HL-60 (cell line): Measurements from ENCODE around the gene FLAD1.

Experiments
- DNase-seq, 2 experiments: peaks; one replicate each; pipeline ENCODE4 v3.0.0-alpha.2; 2010 to 2020; ENCODE audit warnings: low read depth in 1 of 2, low spot score in 1 of 2
- H3K27ac ChIP-seq: fragments of 250-450 bp; sonication (Bioruptor Pico); replicated peaks from 2 replicates; pipeline ENCODE4 v1.5.1; 2020; ENCODE audit warnings: mild to moderate bottlenecking, moderate library complexity
- H3K27me3 ChIP-seq: fragments of 250-450 bp; sonication (Bioruptor Pico); 2 replicates; pipeline ENCODE4 v1.5.1; 2021; ENCODE audit warnings: mild to moderate bottlenecking, moderate library complexity; ENCODE audit not compliant: insufficient read depth, poor library complexity, severe bottlenecking
- H3K4me3 ChIP-seq: replicated peaks from 2 replicates; pipeline ENCODE4 v1.5.1; 2011; ENCODE audit warnings: mild to moderate bottlenecking, control low read depth, low read length; ENCODE audit not compliant: insufficient read depth
- GABPA ChIP-seq: IDR thresholded peaks from 2 replicates; pipeline ENCODE4 v1.6.1; 2012; ENCODE audit warnings: low read depth
- POLR2AphosphoS5 ChIP-seq: IDR thresholded peaks from 2 replicates; pipeline ENCODE4 v1.6.1; 2012; ENCODE audit warnings: low read depth
- SPI1 ChIP-seq: IDR thresholded peaks from 2 replicates; pipeline ENCODE4 v1.6.1; 2012; ENCODE audit warnings: low read depth, mild to moderate bottlenecking, borderline replicate concordance
- TF ChIP-seq, protein P1 (sequence below): IDR thresholded peaks from one replicate; pipeline ENCODE4 v1.5.1; 2011; ENCODE audit warnings: low read length, control low read depth, inconsistent platforms; ENCODE audit not compliant: insufficient read depth
- TF ChIP-seq, protein P2 (sequence below): IDR thresholded peaks from 2 replicates; pipeline ENCODE4 v1.6.1; 2012; ENCODE audit warnings: low read depth; ENCODE audit not compliant: insufficient replicate concordance

FLAD1 gene

DNA sequence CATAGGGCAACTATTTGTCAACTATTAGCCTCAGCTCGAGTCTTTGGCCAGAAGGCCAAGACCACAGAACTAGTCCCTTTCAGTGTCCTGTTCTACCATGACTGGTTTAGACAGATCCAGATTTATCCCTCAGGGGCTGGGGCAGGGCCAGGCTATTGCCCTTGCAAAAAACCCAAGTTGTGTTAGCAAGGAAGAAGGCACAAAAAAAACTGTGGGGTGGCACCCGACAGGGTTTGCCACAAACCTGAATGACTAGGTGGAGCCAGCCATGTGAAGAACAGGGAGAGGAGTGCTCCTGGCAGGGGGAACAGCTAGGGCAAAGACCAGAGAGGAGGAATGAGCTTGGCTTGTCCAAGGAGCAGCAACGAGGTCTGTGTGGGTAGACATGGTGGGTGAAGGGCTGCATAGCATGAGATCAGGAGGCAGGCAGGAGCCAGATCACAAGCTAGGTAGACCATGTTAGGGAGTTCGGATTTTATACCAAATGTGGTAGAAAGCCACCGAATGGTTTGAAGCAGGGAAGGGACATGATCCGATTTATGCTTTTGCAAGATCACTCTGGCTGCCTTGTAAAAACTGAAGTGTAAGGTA is 54.8 kb downstream of the FLAD1 start:
- TF ChIP-seq, protein P1, sequence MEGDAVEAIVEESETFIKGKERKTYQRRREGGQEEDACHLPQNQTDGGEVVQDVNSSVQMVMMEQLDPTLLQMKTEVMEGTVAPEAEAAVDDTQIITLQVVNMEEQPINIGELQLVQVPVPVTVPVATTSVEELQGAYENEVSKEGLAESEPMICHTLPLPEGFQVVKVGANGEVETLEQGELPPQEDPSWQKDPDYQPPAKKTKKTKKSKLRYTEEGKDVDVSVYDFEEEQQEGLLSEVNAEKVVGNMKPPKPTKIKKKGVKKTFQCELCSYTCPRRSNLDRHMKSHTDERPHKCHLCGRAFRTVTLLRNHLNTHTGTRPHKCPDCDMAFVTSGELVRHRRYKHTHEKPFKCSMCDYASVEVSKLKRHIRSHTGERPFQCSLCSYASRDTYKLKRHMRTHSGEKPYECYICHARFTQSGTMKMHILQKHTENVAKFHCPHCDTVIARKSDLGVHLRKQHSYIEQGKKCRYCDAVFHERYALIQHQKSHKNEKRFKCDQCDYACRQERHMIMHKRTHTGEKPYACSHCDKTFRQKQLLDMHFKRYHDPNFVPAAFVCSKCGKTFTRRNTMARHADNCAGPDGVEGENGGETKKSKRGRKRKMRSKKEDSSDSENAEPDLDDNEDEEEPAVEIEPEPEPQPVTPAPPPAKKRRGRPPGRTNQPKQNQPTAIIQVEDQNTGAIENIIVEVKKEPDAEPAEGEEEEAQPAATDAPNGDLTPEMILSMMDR: no peak
- no peak for TF ChIP-seq SPI1
- TF ChIP-seq GABPA: no peak
- TF ChIP-seq POLR2AphosphoS5: no peak
- TF ChIP-seq, protein P2, sequence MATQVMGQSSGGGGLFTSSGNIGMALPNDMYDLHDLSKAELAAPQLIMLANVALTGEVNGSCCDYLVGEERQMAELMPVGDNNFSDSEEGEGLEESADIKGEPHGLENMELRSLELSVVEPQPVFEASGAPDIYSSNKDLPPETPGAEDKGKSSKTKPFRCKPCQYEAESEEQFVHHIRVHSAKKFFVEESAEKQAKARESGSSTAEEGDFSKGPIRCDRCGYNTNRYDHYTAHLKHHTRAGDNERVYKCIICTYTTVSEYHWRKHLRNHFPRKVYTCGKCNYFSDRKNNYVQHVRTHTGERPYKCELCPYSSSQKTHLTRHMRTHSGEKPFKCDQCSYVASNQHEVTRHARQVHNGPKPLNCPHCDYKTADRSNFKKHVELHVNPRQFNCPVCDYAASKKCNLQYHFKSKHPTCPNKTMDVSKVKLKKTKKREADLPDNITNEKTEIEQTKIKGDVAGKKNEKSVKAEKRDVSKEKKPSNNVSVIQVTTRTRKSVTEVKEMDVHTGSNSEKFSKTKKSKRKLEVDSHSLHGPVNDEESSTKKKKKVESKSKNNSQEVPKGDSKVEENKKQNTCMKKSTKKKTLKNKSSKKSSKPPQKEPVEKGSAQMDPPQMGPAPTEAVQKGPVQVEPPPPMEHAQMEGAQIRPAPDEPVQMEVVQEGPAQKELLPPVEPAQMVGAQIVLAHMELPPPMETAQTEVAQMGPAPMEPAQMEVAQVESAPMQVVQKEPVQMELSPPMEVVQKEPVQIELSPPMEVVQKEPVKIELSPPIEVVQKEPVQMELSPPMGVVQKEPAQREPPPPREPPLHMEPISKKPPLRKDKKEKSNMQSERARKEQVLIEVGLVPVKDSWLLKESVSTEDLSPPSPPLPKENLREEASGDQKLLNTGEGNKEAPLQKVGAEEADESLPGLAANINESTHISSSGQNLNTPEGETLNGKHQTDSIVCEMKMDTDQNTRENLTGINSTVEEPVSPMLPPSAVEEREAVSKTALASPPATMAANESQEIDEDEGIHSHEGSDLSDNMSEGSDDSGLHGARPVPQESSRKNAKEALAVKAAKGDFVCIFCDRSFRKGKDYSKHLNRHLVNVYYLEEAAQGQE: no peak

DNA sequence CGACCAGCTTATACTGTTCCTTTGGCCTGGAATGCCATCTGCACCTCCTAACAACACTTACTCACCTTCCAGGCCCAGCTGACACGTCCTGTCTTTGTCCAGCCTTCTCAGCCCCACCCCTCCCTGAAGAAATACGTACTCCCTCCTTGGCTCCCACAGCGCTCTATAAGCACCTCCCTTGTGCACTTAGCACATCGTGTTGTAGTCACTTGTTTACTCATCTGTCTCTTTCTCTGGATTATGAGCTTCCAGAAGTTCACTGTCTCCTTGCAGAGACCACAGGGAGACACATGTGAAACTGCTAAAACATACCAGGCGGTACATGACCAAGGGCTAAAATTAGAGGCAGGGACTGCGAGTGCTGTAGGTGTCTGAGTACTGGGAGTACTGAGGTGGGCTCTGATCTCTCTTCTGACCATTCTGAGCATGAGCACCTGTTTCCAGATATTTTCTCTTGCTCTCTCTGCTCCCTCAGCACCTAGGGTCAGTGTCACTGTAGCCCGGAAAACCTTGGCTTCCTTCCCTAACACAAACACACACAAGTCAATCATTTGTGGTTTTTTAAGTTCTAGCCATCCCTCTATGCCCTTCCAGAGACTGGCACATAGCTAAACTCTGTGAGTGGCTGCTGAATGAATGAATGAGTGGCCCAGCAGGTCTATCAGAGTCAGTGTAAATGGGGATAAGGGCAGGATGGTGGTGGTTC is 55.6 kb downstream of the FLAD1 start:
- Histone ChIP-seq H3K4me3 (no peak overlapping the region), H3K27me3 (no peaks in the 10 kb centered on the region), H3K27ac (no peak overlapping the region)
- DNase-seq: no peak
- TF ChIP-seq, protein P1: no peak
- TF ChIP-seq, protein P2: no peak
- TF ChIP-seq SPI1: no peak
- TF ChIP-seq POLR2AphosphoS5: no peak
- no peak for TF ChIP-seq GABPA

More for the DNA sequence above, 54.8 kb downstream of the FLAD1 start:
- H3K4me3 ChIP-seq: no peak overlapping the region
- no peak for DNase-seq
- H3K27me3 ChIP-seq: no peaks in the 10 kb centered on the region
- no peak overlapping the region for H3K27ac ChIP-seq

DNA sequence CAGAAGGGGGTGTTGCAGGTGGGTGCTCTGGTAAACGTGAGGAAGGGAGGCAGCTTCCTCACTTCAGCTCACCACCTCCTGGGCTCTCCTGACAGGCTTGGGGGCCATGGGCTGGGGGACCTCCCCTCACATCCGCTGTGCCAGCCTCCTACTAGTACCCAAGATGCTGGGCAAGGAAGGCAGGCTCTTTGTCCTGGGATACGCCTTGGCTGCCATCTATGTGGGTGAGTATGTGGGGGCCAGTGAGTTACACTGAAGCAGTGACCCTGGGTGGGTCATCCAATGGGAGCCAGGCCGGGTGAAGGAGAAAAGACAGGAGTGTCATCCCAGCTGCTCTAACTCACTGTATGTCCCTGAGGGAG is 56.1 kb downstream of the FLAD1 start:
- DNase-seq: no peak
- Histone ChIP-seq H3K27me3 (no peaks in the 10 kb centered on the region), H3K27ac (no peak overlapping the region), H3K4me3 (no peak overlapping the region)
- TF ChIP-seq, protein P2: no peak
